ENCODE measurements around the gene CERS3.

- TF ChIP-seq CTCF (conservative IDR thresholded peaks at IDR 0.05; ENCODE audit: low read length) (no peak), EZH2phosphoT487 (IDR thresholded peaks at IDR 0.05; ENCODE audit: borderline replicate concordance) (no peak)
These were observed 123.6 kb downstream of the CERS3 start for GRCh38 chr15:100405179-100405578.
